Keratinocyte (primary cell): Measurements from ENCODE around the gene COL6A2. TPM values are rescaled to one million over a fixed set of nuclear protein-coding genes. Genes with fewer than 3 reads are reported as not detected.
"Not testable (repeated sequence)": the region's sequence is repeated elsewhere in the genome, so short reads cannot be mapped to it uniquely, and the experiment has no call there.

Experiments
- DNase-seq: peaks from one replicate; pipeline ENCODE4 v3.0.0-alpha.2; 2011; ENCODE audit warnings: low read depth, missing footprints, low spot score
- FAIRE-seq: peaks from 2 replicates; lab custom pipeline; 2011; peaks lifted over from hg19 to GRCh38; lab: Jason Lieb, UNC
- H2AFZ ChIP-seq: 2 replicates; pipeline ENCODE4 v1.6.0; 2012; ENCODE audit warnings: low read length, control low read depth, inconsistent platforms; ENCODE audit not compliant: control insufficient read depth
- H3K27ac ChIP-seq: 2 replicates; pipeline ENCODE4 v1.5.1; 2011; ENCODE audit warnings: low read length; ENCODE audit not compliant: control insufficient read depth, insufficient read depth
- H3K27me3 ChIP-seq: 3 replicates; pipeline ENCODE4 v1.6.0; 2011; ENCODE audit warnings: low read length; ENCODE audit not compliant: control insufficient read depth, insufficient read depth; ENCODE audit errors: extremely low read depth
- H3K36me3 ChIP-seq, 2 experiments: 2 replicates in 1 of 2; 3 replicates in 1 of 2; pipeline ENCODE4 v1.5.1; 2011; ENCODE audit warnings: low read length in 2 of 2, mild to moderate bottlenecking in 1 of 2; ENCODE audit not compliant: control insufficient read depth in 2 of 2, insufficient read depth in 2 of 2; ENCODE audit errors: extremely low read depth in 1 of 2
- H3K4me1 ChIP-seq: 3 replicates; pipeline ENCODE4 v1.5.1; 2011; ENCODE audit warnings: low read length; ENCODE audit not compliant: control insufficient read depth, insufficient read depth; ENCODE audit errors: extremely low read depth
- H3K4me2 ChIP-seq: 3 replicates; pipeline ENCODE4 v1.6.0; 2011; ENCODE audit warnings: low read depth, low read length; ENCODE audit not compliant: control insufficient read depth, insufficient read depth; ENCODE audit errors: extremely low read depth
- H3K4me3 ChIP-seq, 3 experiments: fragments of 200-600 bp in 1 of 3; sonication (generic) in 1 of 3; 2 replicates in 2 of 3; 3 replicates in 1 of 3; pipeline ENCODE4 v1.5.1; 2011 to 2016; ENCODE audit warnings: low read length in 3 of 3, mild to moderate bottlenecking in 3 of 3, control low read depth in 2 of 3, inconsistent platforms in 1 of 3, low read depth in 1 of 3, mixed read lengths in 1 of 3, mixed run types in 1 of 3, moderate library complexity in 1 of 3; ENCODE audit not compliant: control insufficient read depth in 2 of 3, insufficient read depth in 2 of 3; ENCODE audit errors: extremely low read depth in 1 of 3
- H3K79me2 ChIP-seq: 2 replicates; pipeline ENCODE4 v1.6.0; 2012; ENCODE audit warnings: low read length; ENCODE audit not compliant: control insufficient read depth, insufficient read depth
- H3K9ac ChIP-seq: 3 replicates; pipeline ENCODE4 v1.6.0; 2011; ENCODE audit warnings: low read length; ENCODE audit not compliant: control insufficient read depth, insufficient read depth; ENCODE audit errors: extremely low read depth
- H3K9me1 ChIP-seq: 3 replicates; pipeline ENCODE4 v1.6.0; 2011; ENCODE audit warnings: low read length; ENCODE audit not compliant: control insufficient read depth, insufficient read depth; ENCODE audit errors: extremely low read depth
- H3K9me3 ChIP-seq: 2 replicates; pipeline ENCODE4 v1.5.1; 2012; ENCODE audit warnings: low read depth, low read length; ENCODE audit not compliant: control insufficient read depth
- H4K20me1 ChIP-seq: 3 replicates; pipeline ENCODE4 v1.6.0; 2011; ENCODE audit warnings: low read length; ENCODE audit not compliant: control insufficient read depth, insufficient read depth; ENCODE audit errors: extremely low read depth
- EZH2 ChIP-seq: IDR thresholded peaks from one replicate; pipeline ENCODE4 v1.6.1; 2012; ENCODE audit warnings: inconsistent platforms, mild to moderate bottlenecking, low read length, moderate library complexity
- dilution Hi-C: fragments of 300-500 bp; cut with MboI; formaldehyde crosslinking; loops from one replicate; pipeline ENCODE4 v1.7.0; 2020; ENCODE audit warnings: low sequenced_read_pairs; ENCODE audit not compliant: extremely low pct_ligation_motif_present
- polyA plus RNA-seq, 5 experiments: library from polyadenylated mRNA; depleted of rRNA in 3 of 5; stranded (reverse) in 3 of 5; stranded (forward) in 1 of 5; unstranded in 1 of 5; fragments of >200 nt; gene quantifications; 1 replicate in 1 of 5; 2 replicates in 3 of 5; 3 replicates in 1 of 5; pipeline versions ENCODE4 v1.2.1 to v1.2.3, GENCODE V29; 2011 to 2012; ENCODE audit warnings: missing spikeins in 2 of 5, low read depth in 1 of 5, low replicate concordance in 1 of 5
- TF ChIP-seq, protein P1 (sequence below), 3 experiments: IDR thresholded peaks in 1 of 3; conservative IDR thresholded peaks in 1 of 3; optimal IDR thresholded peaks in 1 of 3; 2 replicates in 2 of 3; 3 replicates in 1 of 3; pipeline versions ENCODE3 to v1.5.1; 2011; ENCODE audit warnings: low read length in 3 of 3, mild to moderate bottlenecking in 3 of 3, moderate library complexity in 2 of 3, control low read depth in 1 of 3, inconsistent platforms in 1 of 3; ENCODE audit not compliant: insufficient read depth in 2 of 3; ENCODE audit errors: extremely low read depth in 1 of 3

The COL6A2 gene
- polyA plus RNA-seq, 1 donor (not counting 4 experiments of a cell fraction or from before 2014, with no cell fraction given): 0.03 TPM

DNA sequence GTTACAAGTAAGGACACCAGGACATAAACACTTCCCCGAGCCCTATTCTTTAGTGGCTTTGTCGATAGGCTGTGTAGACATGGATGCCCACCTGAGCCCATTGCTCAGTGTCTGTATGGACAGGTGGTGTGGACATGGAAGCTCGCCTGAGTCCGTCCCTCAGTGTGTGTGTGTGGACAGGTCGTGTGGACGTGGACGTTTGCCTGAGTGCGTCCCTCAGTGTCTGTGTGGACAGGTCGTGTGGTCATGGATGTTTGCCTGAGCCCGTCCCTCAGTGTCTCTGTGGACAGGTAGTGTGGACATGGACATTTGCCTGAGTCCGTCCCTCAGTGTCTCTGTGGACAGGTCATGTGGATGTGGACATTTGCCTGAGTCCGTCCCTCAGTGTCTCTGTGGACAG is 38.7 kb upstream of the COL6A2 start:
- H3K9me3 ChIP-seq: peaks cover 20% of the 10 kb centered on the region
- TF ChIP-seq, protein P1, sequence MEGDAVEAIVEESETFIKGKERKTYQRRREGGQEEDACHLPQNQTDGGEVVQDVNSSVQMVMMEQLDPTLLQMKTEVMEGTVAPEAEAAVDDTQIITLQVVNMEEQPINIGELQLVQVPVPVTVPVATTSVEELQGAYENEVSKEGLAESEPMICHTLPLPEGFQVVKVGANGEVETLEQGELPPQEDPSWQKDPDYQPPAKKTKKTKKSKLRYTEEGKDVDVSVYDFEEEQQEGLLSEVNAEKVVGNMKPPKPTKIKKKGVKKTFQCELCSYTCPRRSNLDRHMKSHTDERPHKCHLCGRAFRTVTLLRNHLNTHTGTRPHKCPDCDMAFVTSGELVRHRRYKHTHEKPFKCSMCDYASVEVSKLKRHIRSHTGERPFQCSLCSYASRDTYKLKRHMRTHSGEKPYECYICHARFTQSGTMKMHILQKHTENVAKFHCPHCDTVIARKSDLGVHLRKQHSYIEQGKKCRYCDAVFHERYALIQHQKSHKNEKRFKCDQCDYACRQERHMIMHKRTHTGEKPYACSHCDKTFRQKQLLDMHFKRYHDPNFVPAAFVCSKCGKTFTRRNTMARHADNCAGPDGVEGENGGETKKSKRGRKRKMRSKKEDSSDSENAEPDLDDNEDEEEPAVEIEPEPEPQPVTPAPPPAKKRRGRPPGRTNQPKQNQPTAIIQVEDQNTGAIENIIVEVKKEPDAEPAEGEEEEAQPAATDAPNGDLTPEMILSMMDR (optimal IDR thresholded peaks at IDR 0.05 in 1 of 3, IDR thresholded peaks at IDR 0.05 in 1 of 3, conservative IDR thresholded peaks at IDR 0.05 in 1 of 3; ENCODE audit: extremely low read depth in 1 of 3, insufficient read depth in 2 of 3, low read length in 3 of 3): no peak
- no peak for TF ChIP-seq EZH2
- DNase-seq (no peak), FAIRE-seq (no peak)
- no peak overlapping the region for H3K27ac ChIP-seq
- no peaks in the 10 kb centered on the region for H3K36me3 ChIP-seq
- H3K4me2 ChIP-seq: no peak overlapping the region
- H3K4me3 ChIP-seq: no peak overlapping the region
- no peaks in the 10 kb centered on the region for H3K9me1 ChIP-seq
- no peak overlapping the region for H3K9ac ChIP-seq
- H3K27me3 ChIP-seq: peaks cover 23% of the 10 kb centered on the region
- no peak overlapping the region for H2AFZ ChIP-seq
- H4K20me1 ChIP-seq: no peaks in the 10 kb centered on the region
- dilution Hi-C loops: no loop called here
- peaks cover 6% of the 10 kb centered on the region for H3K4me1 ChIP-seq
- H3K79me2 ChIP-seq: no peaks in the 10 kb centered on the region

DNA sequence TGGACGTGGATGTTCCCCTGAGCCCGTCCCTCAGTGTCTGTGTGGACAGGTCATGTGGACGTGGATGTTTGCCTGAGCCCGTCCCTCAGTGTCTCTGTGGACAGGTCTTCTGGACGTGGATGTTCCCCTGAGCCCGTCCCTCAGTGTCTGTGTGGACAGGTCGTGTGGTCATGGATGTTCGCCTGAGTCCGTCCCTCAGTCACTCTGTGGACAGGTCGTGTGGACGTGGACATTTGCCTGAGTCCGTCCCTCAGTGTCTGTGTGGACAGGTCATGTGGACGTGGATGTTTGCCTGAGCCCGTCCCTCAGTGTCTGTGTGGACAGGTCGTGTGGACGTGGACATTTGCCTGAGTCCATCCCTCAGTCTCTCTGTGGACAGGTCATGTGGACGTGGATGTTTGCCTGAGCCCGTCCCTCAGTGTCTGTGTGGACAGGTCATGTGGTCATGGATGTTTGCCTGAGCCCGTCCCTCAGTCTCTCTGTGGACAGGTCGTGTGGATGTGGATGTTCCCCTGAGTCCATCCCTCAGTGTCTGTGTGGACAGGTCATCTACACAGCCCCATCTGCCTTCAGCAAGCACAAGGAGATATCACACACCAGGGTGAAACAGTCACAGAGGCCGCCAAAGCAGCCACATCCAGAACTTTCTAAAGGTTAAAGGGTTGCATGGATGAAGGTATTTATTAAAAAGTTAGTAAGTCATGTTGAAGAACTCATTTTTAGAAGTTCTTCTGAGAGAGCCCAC is 38.0 kb upstream of the COL6A2 start:
- FAIRE-seq, H3K36me3 ChIP-seq, dilution Hi-C loops, H3K4me2 ChIP-seq, H3K9ac ChIP-seq, H3K4me1 ChIP-seq, H4K20me1 ChIP-seq, H3K79me2 ChIP-seq, H3K9me1 ChIP-seq, DNase-seq, H3K4me3 ChIP-seq, H2AFZ ChIP-seq, H3K27ac ChIP-seq: not testable (repeated sequence)
- H3K9me3 ChIP-seq: peaks cover 20% of the 10 kb centered on the region
- H3K27me3 ChIP-seq: peaks cover 25% of the 10 kb centered on the region
